ENCODE data around the gene GFY.

The GFY gene

GRCh38 chr19:49409441-49410029, 15.7 kb upstream of the GFY start:
- TF ChIP-seq CTCF (IDR thresholded peaks at IDR 0.05) = no peak

GRCh38 chr19:49411681-49412326, 13.4 kb upstream of the GFY start:
- no peak for TF ChIP-seq CTCF (IDR thresholded peaks at IDR 0.05)

- no peak for TF ChIP-seq CTCF (IDR thresholded peaks at IDR 0.05)
These were observed 11.8 kb upstream of the GFY start for GRCh38 chr19:49413348-49413747.

- TF ChIP-seq CTCF (IDR thresholded peaks at IDR 0.05) = no peak
These were observed 10.9 kb upstream of the GFY start for GRCh38 chr19:49414256-49414655.

- no peak for TF ChIP-seq CTCF (IDR thresholded peaks at IDR 0.05)
These were observed 9.9 kb upstream of the GFY start for GRCh38 chr19:49415102-49415809.

- no peak for TF ChIP-seq CTCF (IDR thresholded peaks at IDR 0.05)
These were observed 9.4 kb upstream of the GFY start for GRCh38 chr19:49415810-49416200.

GRCh38 chr19:49417088-49417487, 8.1 kb upstream of the GFY start:
- no peak for TF ChIP-seq CTCF (IDR thresholded peaks at IDR 0.05)

Data from LNCAP (cell line).